Thyroid gland (tissue), 4 donors: ENCODE data around the gene SERPINB2.
"Not testable (repeated sequence)": the region's sequence is repeated elsewhere in the genome, so short reads cannot be mapped to it uniquely, and the experiment has no call there.

Source experiments
- CTCF ChIP-seq, 6 experiments: fragments of 200-600 bp in 3 of 6; fragments of 450-650 bp in 3 of 6; sonication (generic) in 3 of 6; IDR thresholded peaks; one replicate each; pipeline ENCODE4 v1.5.1; 2016 to 2019; ENCODE audit warnings: antibody characterized with exemption in 6 of 6, mild to moderate bottlenecking in 2 of 6, inconsistent platforms in 1 of 6, moderate library complexity in 1 of 6
- POLR2A ChIP-seq, 2 donors: fragments of 450-650 bp; IDR thresholded peaks; one replicate each; pipeline ENCODE4 v1.6.1; 2017; ENCODE audit warnings: antibody characterized with exemption in 2 of 2, mild to moderate bottlenecking in 2 of 2, moderate library complexity in 1 of 2

GRCh38 chr18:63940543-63941050 is 53.1 kb downstream of the SERPINB2 start:
- TF ChIP-seq CTCF, POLR2A (IDR thresholded peaks at IDR 0.05): not testable (repeated sequence)
